Adipocyte (in vitro differentiated cells): ENCODE measurements around the gene ASH1L.
"Not testable (repeated sequence)": the region's sequence is repeated elsewhere in the genome, so short reads cannot be mapped to it uniquely, and the experiment has no call there.

Source experiments
- DNase-seq: peaks from one replicate; pipeline ENCODE4 v3.0.0-alpha.2; 2015; ENCODE audit warnings: low read depth
- H3K27me3 ChIP-seq: replicated peaks from 2 replicates; pipeline ENCODE4 v1.7.0; 2013; ENCODE audit warnings: mild to moderate bottlenecking, low read length, moderate library complexity; ENCODE audit not compliant: control insufficient read depth, insufficient read depth
- H3K36me3 ChIP-seq: 2 replicates; pipeline ENCODE4 v1.7.0; 2013; ENCODE audit warnings: low read length, mild to moderate bottlenecking, moderate library complexity; ENCODE audit not compliant: control insufficient read depth, insufficient read depth, severe bottlenecking
- H3K4me1 ChIP-seq: 2 replicates; pipeline ENCODE4 v1.7.0; 2013; ENCODE audit warnings: mild to moderate bottlenecking, low read length, moderate library complexity; ENCODE audit not compliant: control insufficient read depth, insufficient read depth
- H3K4me3 ChIP-seq: 2 replicates; pipeline ENCODE4 v1.7.0; 2013; ENCODE audit warnings: mild to moderate bottlenecking, low read length, moderate library complexity
- H3K9ac ChIP-seq: 2 replicates; pipeline ENCODE4 v1.7.0; 2013; ENCODE audit warnings: mild to moderate bottlenecking, low read length, moderate library complexity
- H3K9me3 ChIP-seq: 2 replicates; pipeline ENCODE4 v1.7.0; 2013; ENCODE audit warnings: mild to moderate bottlenecking, low read length, moderate library complexity; ENCODE audit not compliant: control insufficient read depth

Gene ASH1L

GRCh38 chr1:155471026-155471425 lies 91.6 kb downstream of the ASH1L start:
- peaks cover 5% of the 10 kb centered on the region for H3K9me3 ChIP-seq
- H3K27me3 ChIP-seq: no peaks in the 10 kb centered on the region
- no peak overlapping the region for H3K4me3 ChIP-seq
- no peak overlapping the region for H3K9ac ChIP-seq
- peaks cover 7% of the 10 kb centered on the region for H3K36me3 ChIP-seq
- no peak for DNase-seq
- H3K4me1 ChIP-seq: peaks cover 32% of the 10 kb centered on the region

DNA sequence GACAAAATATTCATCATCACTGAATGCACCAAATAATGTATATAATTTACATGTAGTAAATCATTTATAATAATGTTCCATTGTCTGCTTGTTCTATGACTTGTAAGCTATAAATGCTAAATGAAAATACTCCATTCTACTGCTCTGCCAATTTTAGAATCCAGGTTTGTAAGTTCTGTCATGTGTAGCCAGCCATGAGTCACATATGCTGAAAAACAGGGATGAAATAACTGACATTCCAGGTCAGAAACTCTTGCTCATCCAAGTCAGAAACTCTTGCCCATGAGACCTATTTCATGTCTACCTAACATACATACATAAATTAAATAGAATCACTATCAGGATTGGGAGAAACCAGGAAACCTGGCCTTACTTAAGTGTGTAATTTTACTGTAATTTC lies 95.6 kb downstream of the ASH1L start:
- peaks cover 15% of the 10 kb centered on the region for H3K36me3 ChIP-seq
- no peaks in the 10 kb centered on the region for H3K27me3 ChIP-seq

GRCh38 chr1:155466617-155466972 lies 96.0 kb downstream of the ASH1L start:
- Histone ChIP-seq H3K9me3 (peaks cover 5% of the 10 kb centered on the region), H3K4me3 (peak overlapping the region; percentile 39), H3K27me3 (no peaks in the 10 kb centered on the region), H3K4me1 (peaks cover 37% of the 10 kb centered on the region), H3K9ac (no peak overlapping the region), H3K36me3 (peaks cover 18% of the 10 kb centered on the region)
- DNase-seq: no peak

More for the DNA sequence above, 95.6 kb downstream of the ASH1L start:
- peak; percentile 78 for DNase-seq
- Histone ChIP-seq H3K4me3 (no peak overlapping the region), H3K9me3 (peaks cover 5% of the 10 kb centered on the region), H3K4me1 (peaks cover 39% of the 10 kb centered on the region), H3K9ac (no peak overlapping the region)

- Histone ChIP-seq H3K36me3 (peaks cover 19% of the 10 kb centered on the region), H3K9me3 (no peaks in the 10 kb centered on the region), H3K9ac (no peak overlapping the region), H3K27me3 (no peaks in the 10 kb centered on the region), H3K4me1 (peaks cover 37% of the 10 kb centered on the region), H3K4me3 (no peak overlapping the region)
- peak; percentile 81 for DNase-seq
Measured at GRCh38 chr1:155463865-155464650, 98.5 kb downstream of the ASH1L start.

- H3K27me3 ChIP-seq: no peaks in the 10 kb centered on the region
- no peaks in the 10 kb centered on the region for H3K9me3 ChIP-seq
- peaks cover 25% of the 10 kb centered on the region for H3K4me1 ChIP-seq
- H3K9ac ChIP-seq: no peak overlapping the region
- no peak overlapping the region for H3K4me3 ChIP-seq
- no peak for DNase-seq
- H3K36me3 ChIP-seq: peaks cover 19% of the 10 kb centered on the region
Measured at GRCh38 chr1:155458111-155458510, 104.5 kb downstream of the ASH1L start.

DNA sequence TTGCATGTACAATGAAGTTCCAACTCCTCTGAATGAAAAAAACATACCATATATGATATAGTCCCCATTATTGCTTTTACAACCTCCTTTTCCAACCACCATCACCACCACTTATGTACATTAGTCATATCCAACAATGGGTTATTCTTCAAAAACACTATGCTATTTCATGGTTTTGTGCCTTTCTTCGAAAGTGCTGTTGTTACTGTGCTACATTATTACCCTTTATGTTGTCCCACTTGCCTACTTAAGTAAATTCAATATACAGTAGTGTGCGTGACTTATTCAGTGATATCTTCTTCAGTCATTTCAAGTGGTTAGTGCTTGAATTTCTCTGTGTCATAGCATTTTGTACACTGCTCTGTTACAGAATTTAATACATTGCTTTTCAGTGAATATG lies 105.3 kb downstream of the ASH1L start:
- Histone ChIP-seq H3K27me3 (no peaks in the 10 kb centered on the region), H3K4me1 (peaks cover 25% of the 10 kb centered on the region), H3K9ac (no peak overlapping the region), H3K9me3 (no peaks in the 10 kb centered on the region), H3K36me3 (peaks cover 17% of the 10 kb centered on the region), H3K4me3 (no peak overlapping the region)
- no peak for DNase-seq

- DNase-seq: peak; percentile 53
- no peaks in the 10 kb centered on the region for H3K27me3 ChIP-seq
- H3K36me3 ChIP-seq: peaks cover 4% of the 10 kb centered on the region
- peaks cover 25% of the 10 kb centered on the region for H3K4me1 ChIP-seq
- peak overlapping the region; percentile 55 for H3K4me3 ChIP-seq
- H3K9me3 ChIP-seq: no peaks in the 10 kb centered on the region
- peak overlapping the region; percentile 14 for H3K9ac ChIP-seq
Measured at GRCh38 chr1:155455588-155456195, 106.9 kb downstream of the ASH1L start.

- DNase-seq: peak; percentile 51
- H3K36me3 ChIP-seq: peaks cover 15% of the 10 kb centered on the region
- H3K4me3 ChIP-seq: no peak overlapping the region
- no peak overlapping the region for H3K9ac ChIP-seq
- peaks cover 25% of the 10 kb centered on the region for H3K4me1 ChIP-seq
- H3K27me3 ChIP-seq: no peaks in the 10 kb centered on the region
- no peaks in the 10 kb centered on the region for H3K9me3 ChIP-seq
Measured at GRCh38 chr1:155454096-155454495, 108.5 kb downstream of the ASH1L start.

GRCh38 chr1:155453141-155453540 lies 109.5 kb downstream of the ASH1L start:
- Histone ChIP-seq H3K27me3 (no peaks in the 10 kb centered on the region), H3K9ac (no peak overlapping the region), H3K36me3 (peaks cover 18% of the 10 kb centered on the region), H3K9me3 (no peaks in the 10 kb centered on the region), H3K4me3 (no peak overlapping the region), H3K4me1 (peaks cover 25% of the 10 kb centered on the region)
- DNase-seq: no peak

DNA sequence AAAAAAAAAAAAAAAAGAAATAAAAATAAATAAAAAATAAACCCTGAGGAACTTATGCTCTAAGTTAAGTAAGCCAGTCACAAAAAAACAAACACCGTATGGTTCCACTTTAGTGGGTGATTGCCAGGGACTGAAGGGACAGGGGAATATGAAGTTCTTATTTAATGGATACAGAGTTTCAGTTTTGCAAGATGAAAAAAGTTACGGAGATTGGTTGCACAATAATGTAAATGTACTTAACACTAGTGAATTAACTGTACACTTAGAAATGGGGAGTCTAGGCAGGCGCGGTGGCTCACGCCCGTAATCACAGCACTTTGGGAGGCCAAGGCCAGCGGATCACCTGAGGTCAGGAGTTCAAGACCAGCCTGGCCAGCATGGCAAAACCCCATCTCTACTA lies 111.4 kb downstream of the ASH1L start:
- H3K9me3 ChIP-seq: no peaks in the 10 kb centered on the region
- H3K36me3 ChIP-seq: peaks cover 23% of the 10 kb centered on the region
- DNase-seq: peak; percentile 48
- peaks cover 21% of the 10 kb centered on the region for H3K4me1 ChIP-seq
- H3K4me3 ChIP-seq: no peak overlapping the region
- no peaks in the 10 kb centered on the region for H3K27me3 ChIP-seq
- H3K9ac ChIP-seq: no peak overlapping the region

GRCh38 chr1:155442431-155442830 lies 120.2 kb downstream of the ASH1L start:
- not testable (repeated sequence) for DNase-seq, H3K9ac ChIP-seq, H3K9me3 ChIP-seq, H3K4me3 ChIP-seq, H3K27me3 ChIP-seq, H3K4me1 ChIP-seq
- H3K36me3 ChIP-seq: peaks cover 19% of the 10 kb centered on the region
